GM12878 (cell line): ENCODE measurements around the gene SESN3. TPM values are rescaled to one million over a fixed set of nuclear protein-coding genes. Genes with fewer than 3 reads are reported as not detected.
A peak's percentile ranks its signal among the peaks of the same experiment; 100 is the strongest.

Experiments used
- ATF7 ChIP-seq: fragments of 450-650 bp; IDR thresholded peaks from 2 replicates; pipeline ENCODE4 v1.6.1; 2016; ENCODE audit warnings: low read depth, mild to moderate bottlenecking
- CREM ChIP-seq: IDR thresholded peaks from 2 replicates; pipeline ENCODE4 v1.6.1; 2014; ENCODE audit warnings: antibody characterized with exemption, low read depth
- HCFC1 ChIP-seq: fragments of 150-350 bp; IDR thresholded peaks from 2 replicates; pipeline ENCODE4 v1.6.1; 2014; ENCODE audit warnings: low read length
- IKZF1 ChIP-seq: fragments of 450-650 bp; conservative IDR thresholded peaks from 2 replicates; pipeline ENCODE4 v1.6.1; 2017; ENCODE audit warnings: antibody characterized with exemption, mild to moderate bottlenecking
- IKZF2 ChIP-seq, 2 experiments: fragments of 450-650 bp; IDR thresholded peaks; 2 replicates each; pipeline ENCODE4 v1.6.1; 2017; ENCODE audit warnings: mild to moderate bottlenecking in 2 of 2, moderate library complexity in 2 of 2
- NR2C1 ChIP-seq: fragments of 450-650 bp; IDR thresholded peaks from 2 replicates; pipeline ENCODE4 v1.6.1; 2017; ENCODE audit warnings: antibody characterized with exemption, mild to moderate bottlenecking, moderate library complexity
- RB1 ChIP-seq: fragments of 450-650 bp; formaldehyde crosslinking; IDR thresholded peaks from 2 replicates; pipeline ENCODE4 v1.6.1; 2017; ENCODE audit warnings: mild to moderate bottlenecking, borderline replicate concordance
- SMAD1 ChIP-seq: fragments of 450-650 bp; IDR thresholded peaks from 2 replicates; pipeline ENCODE4 v1.6.1; 2018; ENCODE audit warnings: mild to moderate bottlenecking, low read depth; ENCODE audit not compliant: partially characterized antibody
- SPI1 ChIP-seq: IDR thresholded peaks from 2 replicates; pipeline ENCODE4 v1.6.1; 2011; ENCODE audit warnings: low read depth, mild to moderate bottlenecking, low read length, moderate library complexity, borderline replicate concordance; ENCODE audit not compliant: insufficient read depth
- TARDBP ChIP-seq: IDR thresholded peaks from 2 replicates; pipeline ENCODE4 v1.6.1; 2016; ENCODE audit warnings: borderline replicate concordance
- TCF3 ChIP-seq: IDR thresholded peaks from 2 replicates; pipeline ENCODE4 v1.6.1; 2012; ENCODE audit warnings: low read depth, mild to moderate bottlenecking, low read length, borderline replicate concordance; ENCODE audit not compliant: insufficient read depth
- YBX1 ChIP-seq: fragments of 450-650 bp; IDR thresholded peaks from 2 replicates; pipeline ENCODE4 v1.6.1; 2016; ENCODE audit warnings: antibody characterized with exemption
- polyA plus RNA-seq, 11 experiments: library from polyadenylated mRNA; depleted of rRNA in 4 of 11; unstranded in 6 of 11; stranded (reverse) in 5 of 11; fragments of >200 nt; fragmentation: Nextera tagmentation in 4 of 11; fragmentation: Illumina TruSeq in 1 of 11; extraction: Ambion mirVana in 4 of 11; extraction: Trizol in 1 of 11; gene quantifications; 1 replicate in 1 of 11; 2 replicates in 10 of 11; pipeline versions ENCODE4 v1.2.1 to v1.2.3, GENCODE V29; 2011 to 2016; ENCODE audit warnings: inconsistent platforms in 2 of 11, missing spikeins in 2 of 11, low read depth in 1 of 11
- total RNA-seq, 4 experiments: library from RNA; depleted of rRNA in 3 of 4; stranded (reverse); fragments of >200 nt in 3 of 4; fragmentation: Illumina TruSeq in 1 of 4; extraction: Trizol in 1 of 4; gene quantifications; 2 replicates each; pipeline versions ENCODE4 v1.2.1 to v1.2.3, GENCODE V29; 2013 to 2021
- TF ChIP-seq, protein P1 (sequence below): IDR thresholded peaks from 2 replicates; pipeline ENCODE4 v1.6.1; 2012; ENCODE audit warnings: improper control_type of control experiment, low read depth, low read length; ENCODE audit not compliant: insufficient replicate concordance
- TF ChIP-seq, protein P2 (sequence below): fragments of 450-650 bp; IDR thresholded peaks from 2 replicates; pipeline ENCODE4 v1.6.1; 2016; ENCODE audit warnings: mild to moderate bottlenecking
- TF ChIP-seq, protein P3 (sequence below): IDR thresholded peaks from 2 replicates; pipeline ENCODE4 v1.6.1; 2011; ENCODE audit warnings: low read depth, mild to moderate bottlenecking, low read length, moderate library complexity, borderline replicate concordance; ENCODE audit errors: extremely low read depth
- TF ChIP-seq, protein P4 (sequence below): fragments of 450-650 bp; IDR thresholded peaks from 2 replicates; pipeline ENCODE4 v1.6.1; 2017; ENCODE audit warnings: mild to moderate bottlenecking, low read depth, inconsistent platforms; ENCODE audit not compliant: poor library complexity, severe bottlenecking
- TF ChIP-seq, protein P5 (sequence below), 3 experiments: IDR thresholded peaks in 2 of 3; conservative IDR thresholded peaks in 1 of 3; 2 replicates each; pipeline ENCODE4 v1.5.1; 2011; ENCODE audit warnings: low read depth in 3 of 3, low read length in 3 of 3, mild to moderate bottlenecking in 3 of 3, control low read depth in 2 of 3, moderate library complexity in 2 of 3, inconsistent platforms in 1 of 3, mixed read lengths in 1 of 3; ENCODE audit not compliant: control insufficient read depth in 2 of 3, insufficient read depth in 1 of 3; ENCODE audit errors: extremely low read depth in 1 of 3

Gene SESN3
- total and polyA plus RNA-seq, 10 of the 15 experiments (the other 5 are each of a cell fraction or from before 2014, with no cell fraction given), result 0.64 to 6.7 (median 3.0) TPM

DNA sequence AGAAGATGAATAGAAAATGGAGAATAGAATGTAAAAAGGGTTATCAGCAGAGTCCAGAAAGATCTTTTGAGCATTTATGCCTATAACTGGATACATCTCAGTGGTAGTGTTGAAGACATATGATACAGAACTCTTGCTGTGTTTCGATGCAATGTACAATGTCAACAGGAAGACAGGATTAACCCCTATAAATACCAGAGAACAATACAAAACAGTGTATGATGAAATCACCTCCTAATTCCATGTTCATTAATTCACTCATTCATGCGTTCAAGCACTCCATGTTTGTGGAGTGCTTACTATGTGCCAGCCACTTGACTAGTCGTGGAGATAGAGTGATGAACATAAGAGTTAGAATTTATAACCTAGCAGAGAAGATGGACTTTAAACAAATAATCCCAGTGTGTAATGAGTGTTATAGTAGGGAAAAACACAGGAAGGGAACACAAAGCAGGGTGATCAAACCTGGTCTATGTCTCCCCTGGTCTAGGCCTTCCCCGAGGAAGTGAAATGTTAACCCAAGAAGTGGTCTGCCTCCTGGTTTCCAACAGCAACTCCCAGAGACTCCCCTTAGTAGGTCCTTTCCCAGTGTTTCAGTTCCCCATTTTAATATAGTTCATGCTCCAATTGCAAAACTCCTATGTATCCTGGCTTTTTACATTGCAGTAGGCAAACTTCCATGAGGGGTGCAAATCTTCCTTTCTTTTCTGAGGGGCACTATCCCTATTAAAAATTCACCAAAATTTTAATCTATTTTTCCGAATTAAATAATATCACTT lies 9.1 kb upstream of the SESN3 start (continued):
- no peak for TF ChIP-seq RB1
- TF ChIP-seq, protein P1, sequence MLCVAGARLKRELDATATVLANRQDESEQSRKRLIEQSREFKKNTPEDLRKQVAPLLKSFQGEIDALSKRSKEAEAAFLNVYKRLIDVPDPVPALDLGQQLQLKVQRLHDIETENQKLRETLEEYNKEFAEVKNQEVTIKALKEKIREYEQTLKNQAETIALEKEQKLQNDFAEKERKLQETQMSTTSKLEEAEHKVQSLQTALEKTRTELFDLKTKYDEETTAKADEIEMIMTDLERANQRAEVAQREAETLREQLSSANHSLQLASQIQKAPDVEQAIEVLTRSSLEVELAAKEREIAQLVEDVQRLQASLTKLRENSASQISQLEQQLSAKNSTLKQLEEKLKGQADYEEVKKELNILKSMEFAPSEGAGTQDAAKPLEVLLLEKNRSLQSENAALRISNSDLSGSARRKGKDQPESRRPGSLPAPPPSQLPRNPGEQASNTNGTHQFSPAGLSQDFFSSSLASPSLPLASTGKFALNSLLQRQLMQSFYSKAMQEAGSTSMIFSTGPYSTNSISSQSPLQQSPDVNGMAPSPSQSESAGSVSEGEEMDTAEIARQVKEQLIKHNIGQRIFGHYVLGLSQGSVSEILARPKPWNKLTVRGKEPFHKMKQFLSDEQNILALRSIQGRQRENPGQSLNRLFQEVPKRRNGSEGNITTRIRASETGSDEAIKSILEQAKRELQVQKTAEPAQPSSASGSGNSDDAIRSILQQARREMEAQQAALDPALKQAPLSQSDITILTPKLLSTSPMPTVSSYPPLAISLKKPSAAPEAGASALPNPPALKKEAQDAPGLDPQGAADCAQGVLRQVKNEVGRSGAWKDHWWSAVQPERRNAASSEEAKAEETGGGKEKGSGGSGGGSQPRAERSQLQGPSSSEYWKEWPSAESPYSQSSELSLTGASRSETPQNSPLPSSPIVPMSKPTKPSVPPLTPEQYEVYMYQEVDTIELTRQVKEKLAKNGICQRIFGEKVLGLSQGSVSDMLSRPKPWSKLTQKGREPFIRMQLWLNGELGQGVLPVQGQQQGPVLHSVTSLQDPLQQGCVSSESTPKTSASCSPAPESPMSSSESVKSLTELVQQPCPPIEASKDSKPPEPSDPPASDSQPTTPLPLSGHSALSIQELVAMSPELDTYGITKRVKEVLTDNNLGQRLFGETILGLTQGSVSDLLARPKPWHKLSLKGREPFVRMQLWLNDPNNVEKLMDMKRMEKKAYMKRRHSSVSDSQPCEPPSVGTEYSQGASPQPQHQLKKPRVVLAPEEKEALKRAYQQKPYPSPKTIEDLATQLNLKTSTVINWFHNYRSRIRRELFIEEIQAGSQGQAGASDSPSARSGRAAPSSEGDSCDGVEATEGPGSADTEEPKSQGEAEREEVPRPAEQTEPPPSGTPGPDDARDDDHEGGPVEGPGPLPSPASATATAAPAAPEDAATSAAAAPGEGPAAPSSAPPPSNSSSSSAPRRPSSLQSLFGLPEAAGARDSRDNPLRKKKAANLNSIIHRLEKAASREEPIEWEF, result no peak
- 0 out of 2 replicates have a peak, but pooled peaks have one; percentile 15 for TF ChIP-seq IKZF1
- TF ChIP-seq NR2C1, result no peak
- TF ChIP-seq CREM, result no peak
- TF ChIP-seq SMAD1, result no peak
- TF ChIP-seq, protein P2, sequence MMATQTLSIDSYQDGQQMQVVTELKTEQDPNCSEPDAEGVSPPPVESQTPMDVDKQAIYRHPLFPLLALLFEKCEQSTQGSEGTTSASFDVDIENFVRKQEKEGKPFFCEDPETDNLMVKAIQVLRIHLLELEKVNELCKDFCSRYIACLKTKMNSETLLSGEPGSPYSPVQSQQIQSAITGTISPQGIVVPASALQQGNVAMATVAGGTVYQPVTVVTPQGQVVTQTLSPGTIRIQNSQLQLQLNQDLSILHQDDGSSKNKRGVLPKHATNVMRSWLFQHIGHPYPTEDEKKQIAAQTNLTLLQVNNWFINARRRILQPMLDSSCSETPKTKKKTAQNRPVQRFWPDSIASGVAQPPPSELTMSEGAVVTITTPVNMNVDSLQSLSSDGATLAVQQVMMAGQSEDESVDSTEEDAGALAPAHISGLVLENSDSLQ, result no peak
- TF ChIP-seq, protein P3, sequence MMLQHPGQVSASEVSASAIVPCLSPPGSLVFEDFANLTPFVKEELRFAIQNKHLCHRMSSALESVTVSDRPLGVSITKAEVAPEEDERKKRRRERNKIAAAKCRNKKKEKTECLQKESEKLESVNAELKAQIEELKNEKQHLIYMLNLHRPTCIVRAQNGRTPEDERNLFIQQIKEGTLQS, result no peak
- TF ChIP-seq HCFC1, result no peak
- TF ChIP-seq, protein P4, sequence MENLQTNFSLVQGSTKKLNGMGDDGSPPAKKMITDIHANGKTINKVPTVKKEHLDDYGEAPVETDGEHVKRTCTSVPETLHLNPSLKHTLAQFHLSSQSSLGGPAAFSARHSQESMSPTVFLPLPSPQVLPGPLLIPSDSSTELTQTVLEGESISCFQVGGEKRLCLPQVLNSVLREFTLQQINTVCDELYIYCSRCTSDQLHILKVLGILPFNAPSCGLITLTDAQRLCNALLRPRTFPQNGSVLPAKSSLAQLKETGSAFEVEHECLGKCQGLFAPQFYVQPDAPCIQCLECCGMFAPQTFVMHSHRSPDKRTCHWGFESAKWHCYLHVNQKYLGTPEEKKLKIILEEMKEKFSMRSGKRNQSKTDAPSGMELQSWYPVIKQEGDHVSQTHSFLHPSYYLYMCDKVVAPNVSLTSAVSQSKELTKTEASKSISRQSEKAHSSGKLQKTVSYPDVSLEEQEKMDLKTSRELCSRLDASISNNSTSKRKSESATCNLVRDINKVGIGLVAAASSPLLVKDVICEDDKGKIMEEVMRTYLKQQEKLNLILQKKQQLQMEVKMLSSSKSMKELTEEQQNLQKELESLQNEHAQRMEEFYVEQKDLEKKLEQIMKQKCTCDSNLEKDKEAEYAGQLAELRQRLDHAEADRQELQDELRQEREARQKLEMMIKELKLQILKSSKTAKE, result no peak
- TF ChIP-seq IKZF2 (IDR thresholded peaks at IDR 0.05), result 0 out of 4 replicates have a peak, but pooled peaks of 1 of the 2 experiments have one; percentile 11
- no peak for TF ChIP-seq ATF7
- TF ChIP-seq, protein P5, sequence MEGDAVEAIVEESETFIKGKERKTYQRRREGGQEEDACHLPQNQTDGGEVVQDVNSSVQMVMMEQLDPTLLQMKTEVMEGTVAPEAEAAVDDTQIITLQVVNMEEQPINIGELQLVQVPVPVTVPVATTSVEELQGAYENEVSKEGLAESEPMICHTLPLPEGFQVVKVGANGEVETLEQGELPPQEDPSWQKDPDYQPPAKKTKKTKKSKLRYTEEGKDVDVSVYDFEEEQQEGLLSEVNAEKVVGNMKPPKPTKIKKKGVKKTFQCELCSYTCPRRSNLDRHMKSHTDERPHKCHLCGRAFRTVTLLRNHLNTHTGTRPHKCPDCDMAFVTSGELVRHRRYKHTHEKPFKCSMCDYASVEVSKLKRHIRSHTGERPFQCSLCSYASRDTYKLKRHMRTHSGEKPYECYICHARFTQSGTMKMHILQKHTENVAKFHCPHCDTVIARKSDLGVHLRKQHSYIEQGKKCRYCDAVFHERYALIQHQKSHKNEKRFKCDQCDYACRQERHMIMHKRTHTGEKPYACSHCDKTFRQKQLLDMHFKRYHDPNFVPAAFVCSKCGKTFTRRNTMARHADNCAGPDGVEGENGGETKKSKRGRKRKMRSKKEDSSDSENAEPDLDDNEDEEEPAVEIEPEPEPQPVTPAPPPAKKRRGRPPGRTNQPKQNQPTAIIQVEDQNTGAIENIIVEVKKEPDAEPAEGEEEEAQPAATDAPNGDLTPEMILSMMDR (IDR thresholded peaks at IDR 0.05 in 2 of 3, conservative IDR thresholded peaks at IDR 0.05 in 1 of 3; ENCODE audit: control insufficient read depth in 2 of 3, extremely low read depth in 1 of 3, insufficient read depth in 1 of 3, low read depth in 3 of 3, low read length in 3 of 3), result no peak
- no peak for TF ChIP-seq YBX1
- peak; percentile 52; the same call in 1 of the 2 replicates for TF ChIP-seq SPI1
- TF ChIP-seq TCF3, result no peak
- no peak for TF ChIP-seq TARDBP
